Measurements from ENCODE around the gene MRPS18A. TPM values are rescaled to one million over a fixed set of nuclear protein-coding genes. Genes with fewer than 3 reads are reported as not detected.

The MRPS18A gene
- total and polyA plus RNA-seq, 9 of the 15 experiments (the other 6 are each of a cell fraction or from before 2014, with no cell fraction given): 87.5 to 243 (median 125) TPM

DNA sequence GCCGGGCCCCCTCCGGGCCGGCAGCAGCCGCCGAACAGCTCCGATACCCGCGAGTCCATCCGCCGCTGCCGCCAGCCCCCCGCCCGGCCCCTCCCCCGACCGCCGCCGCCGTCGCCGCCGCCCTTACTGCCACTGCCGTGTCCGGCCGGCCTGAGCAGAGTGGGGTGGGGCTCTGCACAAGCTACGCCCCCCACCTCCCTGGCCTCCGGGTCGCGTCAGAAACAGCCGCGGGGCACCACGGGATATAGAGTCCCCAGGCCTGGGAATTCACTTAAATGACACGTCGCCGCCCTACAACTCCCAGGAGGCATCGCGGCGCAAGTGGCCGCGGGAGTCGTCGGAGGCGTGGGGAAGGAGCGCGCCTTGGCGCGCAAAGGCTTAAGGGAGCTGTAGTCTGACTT is 58.5 kb downstream of the MRPS18A start, which contains the start of gene GTPBP2 (continued):
- TF ChIP-seq PRDM10 (IDR thresholded peaks at IDR 0.05; ENCODE audit: partially characterized antibody) (no peak), MBD2 (IDR thresholded peaks at IDR 0.05; ENCODE audit: borderline replicate concordance, low read depth) (peak; percentile 89), MXI1 (IDR thresholded peaks at IDR 0.05; ENCODE audit: low read depth, low read length) (peak; percentile 65), PCBP1 (IDR thresholded peaks at IDR 0.05; ENCODE audit: low read depth, low read length, poor library complexity, severe bottlenecking) (peak; percentile 71)
- TF ChIP-seq, protein P1, sequence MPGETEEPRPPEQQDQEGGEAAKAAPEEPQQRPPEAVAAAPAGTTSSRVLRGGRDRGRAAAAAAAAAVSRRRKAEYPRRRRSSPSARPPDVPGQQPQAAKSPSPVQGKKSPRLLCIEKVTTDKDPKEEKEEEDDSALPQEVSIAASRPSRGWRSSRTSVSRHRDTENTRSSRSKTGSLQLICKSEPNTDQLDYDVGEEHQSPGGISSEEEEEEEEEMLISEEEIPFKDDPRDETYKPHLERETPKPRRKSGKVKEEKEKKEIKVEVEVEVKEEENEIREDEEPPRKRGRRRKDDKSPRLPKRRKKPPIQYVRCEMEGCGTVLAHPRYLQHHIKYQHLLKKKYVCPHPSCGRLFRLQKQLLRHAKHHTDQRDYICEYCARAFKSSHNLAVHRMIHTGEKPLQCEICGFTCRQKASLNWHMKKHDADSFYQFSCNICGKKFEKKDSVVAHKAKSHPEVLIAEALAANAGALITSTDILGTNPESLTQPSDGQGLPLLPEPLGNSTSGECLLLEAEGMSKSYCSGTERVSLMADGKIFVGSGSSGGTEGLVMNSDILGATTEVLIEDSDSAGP (CRISPR knock-in tag; IDR thresholded peaks at IDR 0.05): no peak
